HG02678 (cell line): ENCODE measurements around the gene MED13L.
"Not testable (repeated sequence)": the region's sequence is repeated elsewhere in the genome, so short reads cannot be mapped to it uniquely, and the experiment has no call there.

Experiments used
- ATAC-seq: cut with Tn5 transposase; IDR thresholded peaks from one replicate; pipeline ENCODE4 v1.9.1; 2021; ENCODE audit warnings: mild to moderate bottlenecking, moderate library complexity; ENCODE audit not compliant: unreplicated experiment

The MED13L gene

DNA sequence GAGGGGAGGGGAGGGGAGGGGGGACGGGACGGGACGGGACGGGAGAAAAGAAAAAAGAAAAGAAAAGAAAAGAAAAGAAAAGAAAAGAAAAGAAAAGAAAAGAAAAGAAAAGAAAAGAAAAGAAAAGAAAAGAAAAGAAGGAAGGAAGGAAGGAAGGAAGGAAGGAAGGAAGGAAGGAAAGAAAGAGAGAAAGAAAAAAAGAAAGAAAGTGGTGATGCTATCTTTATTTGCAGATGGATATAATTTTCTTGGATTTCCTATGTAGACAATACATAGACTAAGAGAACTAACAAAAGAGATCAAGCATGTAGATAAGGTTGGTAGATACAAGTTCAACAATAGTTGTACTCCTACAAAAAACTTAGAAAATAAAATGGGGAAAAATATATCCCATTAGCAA lies 245.9 kb downstream of the MED13L start:
- ATAC-seq, result not testable (repeated sequence)

DNA sequence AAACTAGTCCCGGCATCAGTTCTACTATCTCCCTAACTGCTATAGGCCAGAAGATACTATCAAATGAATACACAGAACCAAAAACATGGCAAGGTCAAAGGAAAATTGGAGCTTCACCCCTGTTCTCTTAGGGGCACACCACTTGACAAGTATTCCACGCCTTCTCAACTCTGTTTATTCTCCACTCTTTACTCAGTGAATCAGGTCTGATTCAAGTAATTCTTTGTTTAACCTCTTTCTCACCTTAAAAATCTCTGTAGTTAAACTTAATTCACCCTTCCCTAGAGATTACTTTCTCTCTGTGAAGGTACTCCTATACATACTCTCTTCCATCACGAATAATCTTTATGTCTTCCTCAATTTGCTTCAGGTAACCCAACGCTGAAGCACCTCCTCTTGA lies 248.9 kb downstream of the MED13L start:
- ATAC-seq, result no peak

DNA sequence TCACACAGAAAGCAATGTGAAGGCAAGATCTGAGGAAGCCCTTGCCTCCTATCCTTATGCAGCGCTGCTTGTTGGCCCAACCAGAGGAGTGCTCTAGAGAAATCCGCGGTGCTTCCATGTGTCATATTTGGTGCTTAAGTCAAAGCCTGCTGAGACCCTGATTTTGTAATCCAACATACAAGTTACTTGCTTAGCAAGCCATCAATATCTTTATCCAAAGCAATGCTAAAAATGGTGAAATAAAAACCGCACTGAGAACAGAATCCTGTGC lies 250.0 kb downstream of the MED13L start:
- ATAC-seq, result no peak

DNA sequence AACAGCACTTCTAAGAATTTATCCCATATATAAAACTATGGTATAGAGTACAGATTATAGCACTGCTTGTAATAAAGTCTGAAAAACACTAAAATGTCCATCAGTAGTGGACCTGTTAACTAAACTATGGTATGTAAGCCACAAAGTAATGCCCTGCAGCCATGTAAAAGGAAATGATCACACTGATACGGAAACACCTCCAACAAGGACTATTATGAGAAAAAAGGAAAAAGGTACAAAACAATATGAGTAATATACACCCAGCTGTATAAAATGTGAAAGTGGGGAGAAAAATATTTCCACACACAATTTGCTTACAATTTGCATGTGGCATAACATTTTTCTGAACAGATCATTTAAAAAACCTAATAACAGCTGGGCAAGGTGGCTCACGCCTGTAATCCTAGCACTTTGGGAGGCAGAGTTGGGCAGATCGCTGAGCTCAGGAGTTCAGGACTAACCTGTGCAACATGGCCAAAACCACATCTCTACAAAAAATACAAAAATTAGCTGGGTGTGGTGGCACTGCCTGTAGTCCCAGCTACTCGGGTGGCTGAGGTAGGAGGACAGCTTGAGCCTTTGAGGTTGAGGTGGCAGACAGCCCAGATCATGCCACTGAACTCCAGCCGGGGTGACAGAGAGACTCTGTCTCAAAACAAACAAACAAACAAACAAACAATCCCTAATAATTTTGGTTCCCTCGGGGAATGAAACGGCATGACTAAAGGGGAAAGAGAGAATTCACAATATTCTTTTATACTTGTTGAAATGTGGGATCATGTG lies 250.5 kb downstream of the MED13L start:
- no peak for ATAC-seq

DNA sequence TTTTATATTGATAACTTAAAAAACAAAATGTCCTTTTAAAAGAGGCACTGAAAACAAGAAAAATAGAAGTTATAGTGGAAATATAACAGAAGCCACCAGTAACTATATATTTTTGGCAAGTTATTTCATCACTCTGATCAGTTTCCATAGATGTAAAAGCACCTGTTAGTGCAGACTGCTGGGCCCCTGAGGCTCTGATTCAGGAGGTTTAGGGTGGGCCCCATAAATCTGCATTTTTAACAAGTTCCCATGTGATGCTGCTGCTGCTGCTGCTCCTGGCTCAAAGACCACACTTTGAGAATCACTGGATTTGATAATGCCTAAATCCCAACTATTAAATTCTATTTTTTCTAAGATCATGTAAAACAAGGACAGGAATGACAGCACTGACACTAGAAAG lies 251.1 kb downstream of the MED13L start:
- no peak for ATAC-seq

DNA sequence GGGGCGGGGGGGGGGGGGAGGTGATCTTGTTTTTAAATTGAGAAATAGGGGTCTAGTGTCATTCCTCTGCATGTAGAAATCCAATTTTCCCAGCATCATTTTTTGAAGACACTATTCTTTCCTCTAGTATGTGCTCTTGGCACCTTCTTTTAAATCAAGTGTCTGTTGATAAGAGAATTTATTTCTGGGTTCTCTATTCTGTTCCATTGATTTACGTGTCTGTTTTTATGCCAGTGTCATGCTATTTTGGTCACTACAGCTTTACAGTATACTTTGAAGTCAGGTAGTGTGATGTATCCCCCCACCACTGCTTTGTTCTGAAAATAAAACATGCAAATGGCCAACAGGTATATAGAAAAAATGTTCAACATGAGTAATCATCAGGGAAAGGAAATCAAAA lies 252.7 kb downstream of the MED13L start:
- no peak for ATAC-seq

DNA sequence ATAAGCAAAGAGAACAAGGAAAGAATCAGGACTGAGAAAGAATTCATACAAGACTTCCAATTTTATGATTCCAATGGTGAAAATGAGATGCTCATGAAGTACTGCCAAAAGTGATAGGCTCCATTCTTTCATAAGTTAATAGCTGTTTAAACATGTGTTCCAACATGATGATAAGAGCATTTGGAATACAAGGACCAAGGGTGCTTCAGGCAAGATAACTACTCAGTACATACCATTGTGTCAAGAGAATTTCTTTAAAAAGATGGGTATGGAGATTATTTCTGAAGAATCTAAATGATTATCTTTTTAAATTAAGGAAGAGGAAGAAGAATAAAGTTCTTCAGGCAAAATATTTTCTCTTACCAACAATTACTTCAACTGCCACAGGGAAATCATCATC lies 258.1 kb downstream of the MED13L start:
- ATAC-seq, result no peak

DNA sequence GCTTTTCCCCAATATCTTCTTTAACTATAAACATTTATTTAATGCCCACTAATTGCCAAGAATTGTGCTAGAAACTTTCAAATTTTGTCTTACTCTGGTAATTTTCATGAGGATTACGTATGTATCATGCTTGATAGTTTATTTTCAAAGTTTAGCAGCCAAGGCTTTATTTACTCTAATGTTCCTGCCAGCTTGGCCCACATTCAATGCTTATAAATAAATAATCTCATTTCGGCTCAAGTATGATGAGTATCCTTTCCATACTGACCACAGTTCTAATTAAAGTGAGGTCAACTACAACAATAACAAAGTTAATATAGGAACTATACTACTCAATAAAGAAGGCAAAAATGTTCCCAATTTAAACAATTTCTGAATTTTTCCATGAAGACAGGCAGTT lies 259.2 kb downstream of the MED13L start:
- ATAC-seq, result no peak

DNA sequence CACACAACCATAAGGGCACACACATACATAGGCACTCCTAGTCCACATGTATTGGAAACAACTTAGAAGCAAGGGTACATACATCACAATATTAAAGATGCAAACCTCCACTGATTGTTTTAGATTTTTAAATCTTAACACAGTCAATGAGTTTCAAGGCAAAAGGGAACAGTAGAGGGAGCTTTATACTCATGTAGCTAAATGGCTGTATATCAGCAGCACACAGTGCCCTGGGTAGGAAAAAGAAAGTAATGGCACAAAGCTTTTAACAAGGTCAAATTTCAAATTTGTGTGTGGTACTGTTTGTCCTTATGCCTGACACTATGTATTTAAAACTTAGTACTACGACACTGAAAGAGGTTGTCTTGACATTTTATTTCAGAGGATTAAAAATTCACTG lies 262.0 kb downstream of the MED13L start:
- ATAC-seq, result no peak

DNA sequence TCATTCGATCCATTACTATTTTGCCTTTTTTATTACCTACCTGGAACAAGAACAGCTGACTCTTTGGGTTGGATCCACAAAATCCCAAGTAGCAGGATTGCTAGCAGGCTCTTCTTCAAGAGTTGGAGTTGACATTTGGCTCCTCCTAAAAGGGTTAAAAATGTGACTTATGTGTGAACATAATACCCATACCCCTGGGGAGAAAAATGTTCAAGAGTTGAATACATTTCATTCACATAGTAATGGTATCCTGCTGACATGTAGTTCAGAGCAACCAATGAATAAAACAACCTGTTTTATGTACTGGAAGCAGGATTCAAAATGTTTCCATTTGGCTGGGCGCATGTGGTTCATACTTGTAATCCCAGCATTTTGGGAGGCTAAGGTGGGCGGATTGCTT lies 264.7 kb downstream of the MED13L start:
- no peak for ATAC-seq

DNA sequence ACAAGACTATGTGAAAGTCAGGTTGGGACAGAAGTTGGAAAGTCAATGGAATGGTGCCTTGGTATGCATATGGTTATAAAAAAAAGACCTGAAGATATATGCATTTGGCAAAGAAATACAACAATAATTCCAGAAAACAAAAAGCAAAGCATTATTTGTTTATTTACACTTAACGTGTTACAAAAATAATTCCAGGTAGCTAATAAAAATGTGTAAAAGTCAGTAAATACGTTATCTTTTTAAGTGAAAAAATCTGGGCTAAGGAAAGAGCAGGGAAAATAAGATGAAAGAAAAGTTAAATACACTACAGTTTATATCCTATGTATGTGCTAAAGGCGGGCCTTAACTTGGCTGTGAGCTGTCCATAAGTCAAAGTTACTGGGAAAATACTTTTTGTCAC lies 266.3 kb downstream of the MED13L start:
- no peak for ATAC-seq

DNA sequence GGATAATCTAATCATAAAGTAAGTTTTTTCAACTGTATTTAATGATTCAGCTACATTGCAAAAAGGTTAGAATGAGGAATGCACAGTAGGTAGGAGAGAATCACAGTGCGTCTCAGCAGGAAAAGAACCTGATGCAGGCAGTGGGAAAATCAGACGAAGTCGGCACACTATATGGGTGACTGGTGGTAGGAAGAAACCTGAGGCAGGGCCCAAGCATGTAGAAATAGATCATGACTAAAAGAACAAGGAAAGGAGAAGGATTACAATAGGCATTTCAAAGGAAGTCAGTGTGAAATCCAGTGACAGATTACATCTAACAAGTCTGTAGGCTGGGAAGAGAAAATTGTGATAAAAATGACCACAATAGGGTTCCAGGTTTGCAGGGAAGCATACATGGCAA lies 267.0 kb downstream of the MED13L start:
- ATAC-seq, result no peak

DNA sequence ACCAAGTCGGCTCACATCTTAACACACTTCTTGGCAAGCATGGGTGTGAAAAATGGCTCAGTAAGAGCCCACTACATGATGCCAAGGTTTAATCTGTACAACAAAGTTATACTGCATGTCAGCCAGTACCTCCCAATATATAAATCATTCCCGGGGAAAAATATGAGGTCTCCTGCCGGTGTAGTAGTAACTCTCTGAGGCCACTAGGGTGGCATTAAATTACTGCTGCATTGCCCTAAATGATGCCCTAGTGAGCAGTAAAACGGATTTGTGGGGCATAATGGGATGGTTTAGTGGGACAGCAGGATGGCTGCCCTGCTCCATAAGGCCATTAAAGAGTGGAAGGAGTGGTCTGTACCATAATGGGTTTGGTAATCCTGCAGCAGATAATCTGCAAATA lies 267.7 kb downstream of the MED13L start:
- no peak for ATAC-seq

DNA sequence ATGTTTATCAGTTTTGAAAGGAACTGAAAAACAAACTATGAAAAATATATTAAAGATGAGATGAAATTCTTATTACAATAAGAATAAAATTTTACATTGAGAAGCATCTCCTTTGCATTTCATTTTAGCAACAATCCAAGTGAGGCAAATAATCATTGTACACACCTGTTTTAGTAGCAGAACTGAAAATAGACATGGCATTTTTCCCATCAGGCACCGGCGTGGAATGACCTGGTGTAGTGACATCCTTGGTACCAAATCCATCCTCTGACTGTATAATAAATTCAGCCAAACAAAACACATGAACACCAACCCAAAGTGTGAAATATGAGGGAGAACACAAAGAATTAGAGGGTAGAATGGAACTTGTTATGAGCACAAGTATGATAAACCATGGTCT lies 271.4 kb downstream of the MED13L start:
- ATAC-seq, result no peak

DNA sequence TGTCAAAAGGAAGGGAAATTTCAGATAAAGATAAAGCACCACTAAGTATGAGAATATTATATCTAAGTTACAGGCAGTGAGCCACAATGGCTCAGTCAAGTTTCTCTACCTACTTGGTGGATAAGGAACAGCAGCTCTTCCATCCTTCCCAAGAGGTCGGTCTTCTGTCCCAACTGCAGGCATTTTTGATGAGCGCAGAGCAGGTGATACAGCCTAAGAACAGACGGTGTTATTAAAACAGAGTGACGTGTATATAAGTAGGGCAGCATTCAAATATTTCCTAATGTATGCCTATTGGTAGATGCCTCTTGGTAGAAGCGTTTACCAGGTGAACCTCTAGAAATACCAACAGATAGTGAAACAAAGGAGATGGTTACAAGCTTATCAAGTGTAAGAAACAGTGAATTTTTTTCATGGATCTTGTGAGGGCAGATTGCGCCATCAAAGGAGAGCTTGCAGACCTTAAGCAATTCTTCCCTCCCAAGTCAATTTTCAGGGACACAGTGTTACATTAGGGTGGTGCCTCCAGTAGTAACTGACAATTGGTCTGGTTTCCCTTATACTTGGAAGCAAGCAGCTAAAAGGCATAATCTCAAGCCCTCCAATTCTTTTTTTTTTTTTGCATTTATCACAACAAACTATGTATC lies 274.5 kb downstream of the MED13L start:
- no peak for ATAC-seq

DNA sequence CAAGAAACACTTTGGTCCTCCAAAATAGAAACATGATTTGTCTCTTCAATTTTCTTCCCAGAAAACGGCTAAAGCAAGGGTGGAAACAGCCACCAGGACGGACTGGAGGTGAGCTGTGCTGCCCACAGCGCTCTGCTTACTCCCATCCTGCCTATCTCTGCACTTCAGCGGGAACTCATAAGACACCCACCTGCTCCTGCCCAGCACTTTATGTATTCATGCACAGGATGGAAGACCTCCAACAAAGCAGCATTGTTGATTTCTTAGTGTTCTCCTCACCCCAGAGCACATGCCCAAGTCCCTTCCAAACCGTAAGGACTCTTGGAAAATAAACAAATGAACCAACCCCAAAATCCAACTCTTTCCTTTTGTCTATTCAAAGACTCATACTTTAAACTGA lies 277.2 kb downstream of the MED13L start:
- ATAC-seq, result no peak

DNA sequence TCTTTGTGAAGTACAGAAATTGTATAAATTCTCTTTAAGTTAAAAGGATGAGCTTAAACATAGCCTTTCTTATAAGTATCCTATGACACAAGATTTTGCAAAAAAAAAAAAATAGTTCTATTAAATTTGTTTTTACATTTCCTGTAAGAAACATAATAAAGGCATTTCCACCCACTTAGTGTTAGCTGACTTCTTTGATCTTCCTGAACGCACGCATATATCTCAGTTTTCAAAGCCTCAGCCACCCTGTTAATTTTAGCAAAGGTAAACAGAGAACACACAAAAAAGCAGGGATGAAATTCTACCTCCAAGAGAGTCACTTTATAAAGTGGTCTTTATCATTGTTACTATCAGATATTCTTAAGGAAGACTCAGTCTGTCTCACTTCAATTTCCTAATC lies 277.9 kb downstream of the MED13L start:
- no peak for ATAC-seq

DNA sequence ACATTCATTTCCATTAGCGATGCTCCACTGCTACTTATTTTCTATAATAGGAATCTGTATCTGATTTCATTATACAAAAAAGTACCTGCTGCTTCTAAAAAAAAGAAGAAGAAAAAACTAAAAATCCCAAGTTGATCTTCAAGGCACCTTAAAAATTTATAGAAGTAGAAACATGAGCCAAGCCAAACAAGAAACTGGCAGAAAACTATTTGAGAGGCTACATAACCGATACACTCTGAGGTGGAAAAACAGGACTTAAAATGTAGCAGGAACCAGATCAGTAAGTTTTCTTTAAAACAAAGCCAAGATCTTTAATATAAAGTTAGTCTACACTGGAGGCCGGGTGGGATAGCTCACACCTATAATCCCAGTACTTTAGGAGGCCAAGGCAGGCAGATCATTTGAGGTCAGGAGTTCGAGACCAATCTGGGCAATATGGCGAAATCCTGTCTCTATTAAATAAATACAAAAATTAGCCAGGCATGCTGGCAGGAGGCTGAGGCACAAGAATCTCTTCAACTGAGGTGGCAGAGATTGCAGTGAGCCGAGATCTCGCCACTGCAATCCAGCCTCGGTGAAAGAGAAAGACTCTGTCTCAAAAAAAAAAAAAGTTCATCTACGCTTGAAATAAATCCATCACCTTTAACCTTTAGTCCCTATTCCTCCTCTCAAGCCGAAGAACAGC lies 278.6 kb downstream of the MED13L start:
- ATAC-seq, result no peak

DNA sequence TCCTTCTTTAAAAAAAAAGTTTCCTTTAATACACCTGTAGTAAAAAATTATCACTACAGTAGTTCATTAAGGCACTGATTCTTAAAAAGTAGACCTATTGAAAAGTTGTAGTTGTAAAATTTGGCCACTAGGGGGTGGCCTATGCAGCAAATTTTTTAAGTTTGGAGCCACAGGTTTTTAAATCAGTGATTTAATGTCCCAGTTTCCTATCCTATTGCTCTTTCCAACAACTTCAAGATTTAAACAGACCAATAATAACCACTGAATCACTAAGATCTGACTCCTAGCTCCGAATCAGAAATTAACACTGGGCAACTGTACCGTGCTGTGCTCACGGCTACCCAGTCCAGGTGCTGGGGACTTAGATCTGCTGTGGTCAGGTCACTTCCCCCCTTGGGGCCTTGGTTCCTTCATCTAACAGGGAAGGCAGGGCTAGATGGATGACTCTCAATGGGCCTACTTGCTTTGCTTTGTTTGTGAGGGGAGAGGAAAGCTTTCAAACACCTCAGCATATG lies 279.3 kb downstream of the MED13L start:
- peak; percentile 55 for ATAC-seq

DNA sequence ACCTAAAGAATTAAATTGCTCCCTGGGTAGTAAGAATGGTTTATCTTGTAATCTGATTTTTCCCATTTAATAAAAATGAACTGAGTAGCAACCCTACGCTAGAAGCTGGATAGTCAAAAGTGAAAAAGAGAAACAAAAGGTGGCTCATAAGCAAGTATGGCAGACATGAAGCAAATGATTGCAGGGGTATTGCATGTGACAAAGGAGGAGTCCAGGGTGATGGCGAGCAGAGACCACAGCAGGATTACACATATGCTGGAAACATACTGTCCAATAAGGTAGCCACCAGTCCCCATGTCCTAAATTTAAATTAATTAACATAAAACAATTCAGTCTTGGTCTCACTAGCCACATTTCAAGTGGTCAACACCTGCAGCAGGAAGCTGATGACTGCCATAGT lies 283.8 kb downstream of the MED13L start:
- no peak for ATAC-seq

DNA sequence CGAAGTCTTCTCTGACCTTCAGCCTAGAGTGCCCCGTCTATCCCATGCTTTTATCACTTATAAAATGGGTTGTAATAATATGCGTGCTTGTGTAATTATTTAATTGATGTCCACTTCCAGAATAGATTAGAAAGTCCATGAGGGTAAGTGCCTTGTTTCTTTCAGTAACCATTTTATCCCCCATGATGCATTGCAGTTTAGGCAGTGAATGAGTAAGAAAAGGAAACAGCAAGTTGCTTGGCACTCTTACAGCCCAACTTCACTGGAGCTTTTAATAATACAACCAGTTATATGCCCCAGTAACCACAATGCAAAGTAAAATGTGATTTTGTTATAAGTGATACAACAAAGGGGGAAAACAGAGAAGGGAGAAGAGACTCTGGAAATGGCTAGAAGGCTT lies 287.3 kb downstream of the MED13L start:
- ATAC-seq, result no peak
